HL-60/S4 treated with phorbol 12-myristate 13-acetate at 8.2 ng/mL for 4 days and 3 days (cell line): ENCODE results near the gene FBXL15.

ENCODE experiments used
- in situ Hi-C: fragments of 300-500 bp; cut with MboI; formaldehyde crosslinking; loops from 2 replicates; pipeline ENCODE4 v1.15.0; 2022; ENCODE audit warnings: low sequenced_read_pairs

The FBXL15 gene

DNA sequence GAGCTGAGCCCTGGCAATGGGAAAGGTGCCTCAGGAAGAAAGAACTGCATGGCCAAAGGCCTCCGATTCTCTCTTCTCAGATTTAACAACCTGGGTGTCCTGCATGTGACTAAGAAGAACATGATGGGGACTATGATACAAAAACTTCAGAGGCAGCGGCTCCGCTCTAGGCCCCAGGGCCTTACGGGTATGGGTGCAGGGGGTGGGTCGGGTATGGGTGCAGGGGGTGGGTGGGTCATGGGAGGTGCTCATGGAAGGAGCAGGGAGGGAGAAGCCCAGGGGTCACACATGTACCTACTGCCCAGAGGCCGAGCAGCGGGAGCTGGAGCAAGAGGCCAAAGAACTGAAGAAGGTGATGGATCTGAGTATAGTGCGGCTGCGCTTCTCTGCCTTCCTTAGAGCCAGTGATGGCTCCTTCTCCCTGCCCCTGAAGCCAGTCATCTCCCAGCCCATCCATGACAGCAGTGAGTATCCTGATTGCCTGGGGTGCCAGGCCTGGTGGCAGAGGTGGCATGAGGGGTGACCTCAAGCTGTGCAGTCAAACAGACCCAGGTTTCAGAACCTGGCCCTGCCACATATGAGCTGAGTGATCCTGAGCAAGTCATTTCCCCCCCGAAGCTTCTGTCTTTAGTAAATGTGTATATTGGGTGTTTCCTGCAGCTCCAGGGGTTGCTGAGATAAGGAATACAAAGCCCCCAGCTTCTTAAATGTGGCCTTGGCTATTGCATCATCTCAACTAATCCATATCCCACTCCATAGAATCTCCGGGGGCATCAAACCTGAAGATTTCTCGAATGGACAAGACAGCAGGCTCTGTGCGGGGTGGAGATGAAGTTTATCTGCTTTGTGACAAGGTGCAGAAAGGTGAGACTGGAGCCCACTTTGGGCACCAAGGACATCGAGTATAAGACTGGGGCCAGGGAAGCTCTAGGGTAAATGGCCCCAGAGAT lies 23.1 kb upstream of the FBXL15 start:
- in situ Hi-C loops: no loop called here

- in situ Hi-C loops: no loop called here
Measured at GRCh38 chr10:102398172-102399020, 22.2 kb upstream of the FBXL15 start.

DNA sequence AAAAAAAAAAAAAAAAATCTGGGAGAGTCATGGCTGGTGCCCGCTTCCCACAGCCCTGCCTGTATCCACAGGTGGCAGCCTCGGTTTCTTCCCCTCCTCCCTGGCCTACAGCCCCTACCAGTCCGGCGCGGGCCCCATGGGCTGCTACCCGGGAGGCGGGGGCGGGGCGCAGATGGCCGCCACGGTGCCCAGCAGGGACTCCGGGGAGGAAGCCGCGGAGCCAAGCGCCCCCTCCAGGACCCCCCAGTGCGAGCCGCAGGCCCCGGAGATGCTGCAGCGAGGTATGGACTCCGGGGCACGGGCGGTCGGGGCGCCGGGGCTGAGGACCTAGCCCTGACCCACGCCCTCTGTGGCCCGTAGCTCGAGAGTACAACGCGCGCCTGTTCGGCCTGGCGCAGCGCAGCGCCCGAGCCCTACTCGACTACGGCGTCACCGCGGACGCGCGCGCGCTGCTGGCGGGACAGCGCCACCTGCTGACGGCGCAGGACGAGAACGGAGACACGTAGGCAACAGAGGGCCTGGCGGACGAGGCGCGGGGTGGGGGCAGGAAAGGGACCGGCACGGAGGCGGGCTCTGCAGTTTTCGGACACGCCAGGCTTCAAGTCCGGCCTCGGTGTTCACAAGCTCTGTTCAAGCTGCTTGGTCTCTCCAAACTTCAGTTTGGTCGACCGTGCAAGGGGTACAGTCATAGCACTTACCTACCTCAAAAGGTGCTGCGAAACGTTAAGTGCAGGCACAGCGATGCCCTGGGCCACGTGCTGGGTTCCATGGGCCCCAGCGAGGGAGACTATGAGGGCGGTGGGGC lies 21.2 kb upstream of the FBXL15 start:
- in situ Hi-C loops: no loop called here

DNA sequence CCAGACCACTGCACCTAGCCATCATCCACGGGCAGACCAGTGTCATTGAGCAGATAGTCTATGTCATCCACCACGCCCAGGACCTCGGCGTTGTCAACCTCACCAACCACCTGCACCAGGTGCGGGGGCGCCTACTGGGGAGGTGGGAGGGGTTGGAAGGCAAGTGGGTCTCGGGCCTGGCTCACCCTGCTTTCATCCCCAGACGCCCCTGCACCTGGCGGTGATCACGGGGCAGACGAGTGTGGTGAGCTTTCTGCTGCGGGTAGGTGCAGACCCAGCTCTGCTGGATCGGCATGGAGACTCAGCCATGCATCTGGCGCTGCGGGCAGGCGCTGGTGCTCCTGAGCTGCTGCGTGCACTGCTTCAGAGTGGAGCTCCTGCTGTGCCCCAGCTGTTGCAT lies 20.6 kb upstream of the FBXL15 start:
- in situ Hi-C loops: no loop called here

DNA sequence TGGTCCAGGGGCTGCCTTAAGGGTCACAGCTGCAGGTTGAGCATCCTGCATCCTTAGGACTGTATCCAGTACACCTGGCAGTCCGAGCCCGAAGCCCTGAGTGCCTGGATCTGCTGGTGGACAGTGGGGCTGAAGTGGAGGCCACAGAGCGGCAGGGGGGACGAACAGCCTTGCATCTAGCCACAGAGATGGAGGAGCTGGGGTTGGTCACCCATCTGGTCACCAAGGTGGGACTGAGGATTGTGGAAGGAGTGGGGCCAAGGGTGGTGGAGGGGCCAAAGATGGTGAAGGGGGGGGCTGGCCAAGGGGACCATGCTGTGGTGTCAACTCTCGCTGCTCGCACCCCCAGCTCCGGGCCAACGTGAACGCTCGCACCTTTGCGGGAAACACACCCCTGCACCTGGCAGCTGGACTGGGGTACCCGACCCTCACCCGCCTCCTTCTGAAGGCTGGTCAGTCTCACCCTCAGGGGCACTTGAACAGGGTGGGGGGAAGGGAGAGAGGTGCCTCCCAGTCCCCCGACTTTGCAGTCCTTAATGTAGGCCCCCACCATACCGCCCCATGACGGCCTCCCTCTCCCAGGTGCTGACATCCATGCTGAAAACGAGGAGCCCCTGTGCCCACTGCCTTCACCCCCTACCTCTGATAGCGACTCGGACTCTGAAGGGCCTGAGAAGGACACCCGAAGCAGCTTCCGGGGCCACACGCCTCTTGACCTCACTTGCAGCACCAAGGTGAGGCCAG lies 19.9 kb upstream of the FBXL15 start:
- in situ Hi-C loops: no loop called here

DNA sequence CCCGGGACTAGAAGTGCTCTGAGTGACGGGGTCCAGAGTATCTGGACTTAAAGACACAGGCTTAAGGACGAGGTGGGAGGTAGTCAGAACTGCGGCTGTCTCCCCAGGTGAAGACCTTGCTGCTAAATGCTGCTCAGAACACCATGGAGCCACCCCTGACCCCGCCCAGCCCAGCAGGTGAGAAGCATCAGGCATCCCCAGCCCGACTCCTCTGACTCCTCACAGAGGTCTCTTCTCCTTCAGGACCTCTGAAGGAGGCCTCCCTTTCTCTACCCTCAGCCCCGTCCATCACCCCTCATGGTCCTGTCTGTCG lies 19.3 kb upstream of the FBXL15 start:
- in situ Hi-C loops: no loop called here

DNA sequence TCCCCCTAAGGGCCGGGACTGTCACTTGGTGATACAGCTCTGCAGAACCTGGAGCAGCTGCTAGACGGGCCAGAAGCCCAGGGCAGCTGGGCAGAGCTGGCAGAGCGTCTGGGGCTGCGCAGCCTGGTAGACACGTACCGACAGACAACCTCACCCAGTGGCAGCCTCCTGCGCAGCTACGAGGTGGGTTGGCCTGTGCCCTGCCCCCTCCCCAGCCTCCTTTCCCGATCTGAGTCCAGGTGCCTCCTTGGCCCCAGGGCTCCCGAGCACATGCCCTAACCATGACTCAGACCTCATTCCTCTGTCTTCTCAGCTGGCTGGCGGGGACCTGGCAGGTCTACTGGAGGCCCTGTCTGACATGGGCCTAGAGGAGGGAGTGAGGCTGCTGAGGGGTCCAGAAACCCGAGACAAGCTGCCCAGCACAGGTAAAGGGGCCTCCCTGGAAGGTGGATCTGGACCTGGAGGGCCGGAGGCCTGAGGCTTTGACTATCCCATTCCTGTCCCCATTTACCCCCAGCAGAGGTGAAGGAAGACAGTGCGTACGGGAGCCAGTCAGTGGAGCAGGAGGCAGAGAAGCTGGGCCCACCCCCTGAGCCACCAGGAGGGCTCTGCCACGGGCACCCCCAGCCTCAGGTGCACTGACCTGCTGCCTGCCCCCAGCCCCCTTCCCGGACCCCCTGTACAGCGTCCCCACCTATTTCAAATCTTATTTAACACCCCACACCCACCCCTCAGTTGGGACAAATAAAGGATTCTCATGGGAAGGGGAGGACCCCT lies 18.7 kb upstream of the FBXL15 start:
- in situ Hi-C loops: no loop called here

GRCh38 chr10:102402512-102402896 lies 18.1 kb upstream of the FBXL15 start:
- in situ Hi-C loops: no loop called here

DNA sequence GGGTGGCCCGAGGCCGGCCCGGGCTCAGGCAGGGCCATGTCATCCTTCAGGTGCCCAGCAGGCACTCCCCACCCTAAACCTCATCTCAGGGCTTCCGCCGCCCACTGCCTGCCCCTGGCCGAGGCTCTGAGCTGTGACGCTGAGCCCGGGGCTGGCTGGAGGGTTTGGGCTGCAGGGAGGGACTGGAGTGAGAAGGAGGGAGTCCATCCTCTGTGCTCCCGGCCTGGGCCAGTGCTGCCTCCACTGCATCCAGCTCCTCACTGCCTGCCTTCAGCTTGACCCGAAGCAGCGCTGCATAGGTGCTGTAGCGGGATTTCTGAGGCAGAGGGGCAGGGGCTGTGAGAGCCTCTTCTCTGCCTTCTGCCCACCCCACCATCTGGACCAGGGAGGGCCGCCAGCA lies 17.5 kb upstream of the FBXL15 start:
- in situ Hi-C loops: no loop called here

DNA sequence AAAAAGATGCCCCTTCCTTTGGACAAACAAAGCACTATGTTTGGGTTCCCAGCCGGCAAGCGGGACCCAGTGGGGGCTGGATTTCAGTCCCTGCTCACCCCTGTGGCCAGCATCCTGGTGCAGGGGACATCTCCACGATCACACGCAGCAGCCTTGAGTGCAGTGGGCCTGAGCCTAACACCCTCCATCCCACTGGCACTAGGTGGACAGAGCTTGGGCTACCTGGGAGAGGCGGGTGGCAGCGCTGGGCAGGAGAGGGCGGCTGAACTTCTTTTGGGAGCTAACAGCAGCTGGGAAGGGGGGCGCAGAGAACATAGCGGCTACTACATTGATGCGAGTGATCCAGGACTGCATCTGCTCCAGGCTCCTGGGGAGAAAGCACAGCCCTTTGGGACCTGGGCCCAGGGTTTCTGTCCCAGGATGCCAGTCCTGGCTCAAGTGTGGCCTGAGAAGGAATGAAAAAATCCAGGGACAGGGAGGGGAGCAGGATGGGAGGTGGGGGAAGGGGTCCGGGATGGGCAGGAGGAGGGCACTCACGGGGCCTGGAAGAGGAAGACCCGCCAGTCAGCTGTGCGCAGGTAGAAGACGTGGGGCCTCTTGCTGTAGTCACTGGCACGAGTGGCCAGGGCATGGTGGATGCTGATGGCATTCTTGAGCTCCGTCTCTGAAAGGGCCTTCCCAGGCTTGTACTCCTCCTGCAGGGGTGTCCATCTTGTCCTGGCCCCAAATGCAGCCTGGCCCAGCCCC lies 16.1 kb upstream of the FBXL15 start:
- in situ Hi-C loops: no loop called here

DNA sequence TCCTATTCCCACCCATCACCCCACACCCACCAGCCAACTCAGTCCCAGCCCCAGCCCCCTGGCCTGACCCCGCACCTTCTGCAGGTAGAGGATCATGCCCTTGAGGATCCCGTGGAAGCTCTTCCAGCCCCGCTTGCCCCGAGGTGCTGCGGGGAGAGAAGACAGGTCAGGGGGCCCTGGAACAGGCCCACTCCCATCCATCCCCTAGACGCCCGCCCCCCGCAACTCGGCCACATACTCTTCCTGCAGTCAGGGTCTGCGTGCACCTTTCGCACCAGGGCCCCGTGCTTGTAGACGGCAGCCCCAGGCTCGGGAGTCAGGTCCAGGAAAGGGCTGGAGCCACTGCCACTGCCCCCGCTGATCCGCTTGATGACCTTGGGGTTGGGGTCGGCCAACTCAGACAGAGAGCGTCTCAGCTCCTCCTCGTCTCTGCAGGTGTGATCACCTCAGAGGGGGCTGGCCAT lies 15.5 kb upstream of the FBXL15 start:
- in situ Hi-C loops: no loop called here

DNA sequence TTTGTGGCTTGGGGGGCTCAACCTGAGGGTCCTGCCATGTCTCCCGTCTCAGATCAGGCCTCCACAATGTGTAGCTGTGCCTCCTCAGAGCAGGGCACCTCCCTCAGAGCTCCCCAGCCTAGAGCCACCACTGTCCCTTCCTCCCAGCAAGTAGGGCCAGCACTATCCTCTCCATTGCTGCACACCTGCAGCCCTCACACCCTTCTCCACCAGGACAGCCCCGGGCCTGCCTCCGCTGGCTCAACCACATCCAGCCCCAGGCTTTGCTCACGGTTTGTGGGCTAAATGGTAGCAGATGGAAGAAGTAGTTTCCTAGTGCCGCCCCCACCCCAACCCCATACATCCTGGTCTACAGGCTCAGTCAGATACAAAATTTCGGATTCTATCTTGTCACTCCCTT lies 15.0 kb upstream of the FBXL15 start:
- in situ Hi-C loops: no loop called here

DNA sequence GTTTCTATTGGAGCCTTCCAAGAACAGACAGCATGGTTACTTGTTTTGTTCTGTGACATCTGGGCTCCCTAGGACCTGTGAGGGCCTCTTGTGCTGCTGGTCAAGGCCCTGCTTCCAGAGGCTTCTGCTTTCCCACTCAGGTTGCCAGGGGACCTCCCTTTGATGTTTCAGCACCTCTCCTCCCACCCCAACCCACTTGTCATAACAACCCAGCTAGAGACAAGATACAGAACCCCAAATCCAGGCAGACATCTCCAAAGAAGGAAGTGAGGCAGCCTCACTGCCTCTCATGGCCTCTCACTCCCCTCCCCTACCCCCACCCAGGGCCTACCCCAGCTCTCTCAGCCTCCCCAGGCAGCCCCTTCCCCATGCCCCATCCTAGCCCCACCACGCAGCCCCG lies 13.8 kb upstream of the FBXL15 start:
- in situ Hi-C loops: no loop called here

DNA sequence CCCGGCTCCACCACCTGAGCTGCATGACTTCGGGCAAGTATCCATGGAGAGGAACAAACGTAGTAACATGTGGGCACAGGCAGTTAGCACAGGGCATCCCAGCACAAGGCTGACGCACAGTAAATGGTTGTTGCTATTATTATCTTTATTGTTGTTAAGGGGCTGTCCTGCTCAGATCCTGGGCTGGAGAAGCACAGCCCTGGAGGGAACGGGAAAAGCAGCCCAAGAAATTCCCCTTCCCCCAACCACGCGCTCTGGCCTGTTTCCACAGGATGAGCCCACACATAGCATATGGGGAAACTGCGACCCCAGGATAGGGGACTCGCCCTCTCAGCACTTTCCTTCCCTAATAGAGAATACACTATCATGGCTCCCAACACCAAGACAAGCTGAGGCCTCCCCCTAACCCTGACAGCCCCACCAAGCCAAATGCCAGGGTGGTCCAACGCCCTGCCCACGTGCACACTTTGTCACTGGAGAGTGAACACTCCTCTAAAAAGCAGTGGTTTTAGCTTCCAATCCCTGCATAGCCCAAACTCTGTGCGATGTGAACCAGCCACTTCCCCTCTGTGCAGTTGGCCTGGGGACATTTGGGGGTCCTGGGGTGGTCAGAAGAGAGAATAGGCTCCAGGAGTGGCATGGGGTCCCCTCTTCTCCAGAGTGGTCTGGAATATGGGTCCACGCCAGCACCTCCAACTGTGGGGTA lies 13.1 kb upstream of the FBXL15 start:
- in situ Hi-C loops: no loop called here

DNA sequence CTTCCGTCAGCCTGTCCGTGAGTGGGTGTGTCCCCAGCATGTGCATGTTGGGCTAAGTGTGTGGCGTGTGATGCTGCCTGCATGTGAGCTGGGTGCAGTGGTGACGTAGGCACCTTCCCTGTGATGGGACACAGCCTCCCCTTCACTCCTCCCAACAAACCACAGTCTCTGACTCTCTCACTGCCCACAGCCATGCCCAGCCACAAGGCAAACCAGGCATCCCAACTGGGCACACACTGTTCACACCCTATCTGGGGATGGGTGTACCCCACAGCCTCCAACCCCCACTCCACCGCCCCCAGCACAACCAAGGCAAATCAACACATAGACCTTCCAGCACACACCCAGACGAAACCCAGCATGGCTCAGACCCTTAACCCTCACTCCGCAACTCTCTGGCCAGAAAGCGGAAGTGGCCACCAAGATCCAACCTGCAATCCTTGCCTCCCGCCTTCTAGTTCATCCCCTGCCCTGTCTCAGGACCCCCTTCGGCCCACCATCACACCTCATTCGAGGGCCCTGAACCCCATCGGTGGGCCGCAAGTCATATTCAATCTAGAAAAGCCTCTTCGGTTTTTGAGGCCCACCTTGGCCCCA lies 12.4 kb upstream of the FBXL15 start:
- in situ Hi-C loops: no loop called here

DNA sequence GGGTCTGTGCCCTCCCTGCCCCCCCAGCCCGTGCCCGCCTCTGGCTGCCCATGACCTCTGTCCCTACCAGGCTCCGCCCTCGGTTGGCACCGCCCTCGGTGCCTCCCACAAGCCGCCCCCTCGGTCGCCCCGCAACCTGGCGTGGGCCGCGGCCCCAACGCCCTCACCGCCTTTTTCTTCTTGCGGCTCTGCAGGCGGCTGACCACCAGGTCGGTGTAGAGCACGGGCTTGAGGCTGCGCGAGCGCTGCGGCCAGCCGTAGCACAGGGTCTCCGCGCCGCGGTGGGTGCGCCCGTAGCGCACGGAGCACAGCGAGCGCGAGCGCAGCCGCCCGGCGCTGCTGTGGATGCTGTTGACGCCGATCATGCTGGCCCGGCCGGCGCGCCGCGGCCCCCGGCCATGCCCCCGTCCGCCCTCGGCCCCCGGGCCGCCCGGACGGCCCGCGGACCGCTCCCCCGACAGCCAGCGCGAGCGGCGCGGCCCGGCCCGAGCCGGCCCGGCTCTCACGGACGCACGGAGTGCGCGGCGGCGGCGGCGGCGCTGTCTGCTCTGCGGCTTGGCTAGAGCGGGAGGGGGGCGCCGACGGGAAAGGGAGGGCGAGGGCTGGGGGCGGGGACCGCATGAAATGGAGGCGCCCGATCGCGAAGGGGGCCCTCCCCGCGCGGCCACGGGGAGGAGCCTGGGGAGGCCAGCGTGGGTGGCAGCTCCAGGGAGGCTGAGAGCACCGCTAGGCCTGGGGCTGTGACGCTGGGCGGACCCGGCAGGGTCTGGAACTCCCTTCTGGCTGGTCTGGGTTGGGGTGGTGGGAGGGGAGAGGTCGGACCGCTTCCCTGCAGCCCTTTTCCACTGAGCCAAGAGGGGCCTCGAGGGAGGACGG lies 11.7 kb upstream of the FBXL15 start:
- in situ Hi-C loops: no loop called here
